ENCODE results near the gene EML4.

EML4 gene

GRCh38 chr2:42205337-42205736 lies 36.2 kb downstream of the EML4 start:
- Mint-ChIP-seq H3K4me1 (peaks cover 27% of the 10 kb centered on the region), H3K4me3 (no peak overlapping the region), H3K27me3 (ENCODE audit: low read depth) (no peaks in the 10 kb centered on the region), H3K9me3 (no peaks in the 10 kb centered on the region), H3K36me3 (ENCODE audit: low read depth) (peaks cover 4% of the 10 kb centered on the region), H3K27ac (peak overlapping the region; percentile 1 to 44 (median 19))
- no peak for TF ChIP-seq CTCF (IDR thresholded peaks at IDR 0.05; ENCODE audit: unreplicated experiment in 3 of 3)

GRCh38 chr2:42207826-42208225 lies 38.7 kb downstream of the EML4 start:
- Mint-ChIP-seq H3K4me3 (no peak overlapping the region), H3K27me3 (ENCODE audit: low read depth) (no peaks in the 10 kb centered on the region), H3K9me3 (no peaks in the 10 kb centered on the region), H3K36me3 (ENCODE audit: low read depth) (peaks cover 4% of the 10 kb centered on the region), H3K27ac (no peak overlapping the region), H3K4me1 (peaks cover 12% of the 10 kb centered on the region)
- no peak for TF ChIP-seq CTCF (IDR thresholded peaks at IDR 0.05; ENCODE audit: unreplicated experiment in 3 of 3)

- Mint-ChIP-seq H3K4me3 (no peak overlapping the region), H3K27me3 (ENCODE audit: low read depth) (no peaks in the 10 kb centered on the region), H3K4me1 (peaks cover 23% of the 10 kb centered on the region), H3K27ac (peak overlapping the region in 1 of 3 experiments; percentile 20), H3K9me3 (no peaks in the 10 kb centered on the region), H3K36me3 (ENCODE audit: low read depth) (peaks cover 4% of the 10 kb centered on the region)
- TF ChIP-seq CTCF (IDR thresholded peaks at IDR 0.05; ENCODE audit: unreplicated experiment in 3 of 3), result no peak
These were observed 41.0 kb downstream of the EML4 start for GRCh38 chr2:42210203-42210602.

- H3K9me3 Mint-ChIP-seq, result no peaks in the 10 kb centered on the region
- peaks cover 4% of the 10 kb centered on the region for H3K36me3 Mint-ChIP-seq (ENCODE audit: low read depth)
- H3K4me1 Mint-ChIP-seq, result peaks cover 16% of the 10 kb centered on the region
- no peak for TF ChIP-seq CTCF (IDR thresholded peaks at IDR 0.05; ENCODE audit: unreplicated experiment in 3 of 3)
- H3K27me3 Mint-ChIP-seq (ENCODE audit: low read depth), result no peaks in the 10 kb centered on the region
- no peak overlapping the region for H3K4me3 Mint-ChIP-seq
- H3K27ac Mint-ChIP-seq, result no peak overlapping the region
These were observed 42.1 kb downstream of the EML4 start for GRCh38 chr2:42211291-42211690.

- peak overlapping the region in 1 of 3 experiments; percentile 35 for H3K27ac Mint-ChIP-seq
- no peaks in the 10 kb centered on the region for H3K27me3 Mint-ChIP-seq (ENCODE audit: low read depth)
- peaks cover 18% of the 10 kb centered on the region for H3K36me3 Mint-ChIP-seq (ENCODE audit: low read depth)
- TF ChIP-seq CTCF (IDR thresholded peaks at IDR 0.05; ENCODE audit: unreplicated experiment in 3 of 3), result no peak
- no peak overlapping the region for H3K4me3 Mint-ChIP-seq
- H3K9me3 Mint-ChIP-seq, result no peaks in the 10 kb centered on the region
- peaks cover 33% of the 10 kb centered on the region for H3K4me1 Mint-ChIP-seq
These were observed 45.5 kb downstream of the EML4 start for GRCh38 chr2:42214669-42215068.

- H3K27me3 Mint-ChIP-seq (ENCODE audit: low read depth), result no peaks in the 10 kb centered on the region
- TF ChIP-seq CTCF (IDR thresholded peaks at IDR 0.05; ENCODE audit: unreplicated experiment in 3 of 3), result no peak
These were observed 47.5 kb downstream of the EML4 start for GRCh38 chr2:42216694-42217093.

More at GRCh38 chr2:42216694-42217093, 47.5 kb downstream of the EML4 start:
- Mint-ChIP-seq H3K4me3 (no peak overlapping the region), H3K36me3 (ENCODE audit: low read depth) (peaks cover 20% of the 10 kb centered on the region), H3K9me3 (no peaks in the 10 kb centered on the region), H3K27ac (peak overlapping the region in 2 of 3 experiments; percentile 38 to 58), H3K4me1 (peaks cover 38% of the 10 kb centered on the region)

Data from nephron (organoid).